Measurements from ENCODE around the gene LPIN2.
"Not testable (repeated sequence)": the region's sequence is repeated elsewhere in the genome, so short reads cannot be mapped to it uniquely, and the experiment has no call there.

The LPIN2 gene

GRCh38 chr18:3041843-3042242, 28.9 kb upstream of the LPIN2 start:
- no peak for DNase-seq

GRCh38 chr18:3040881-3041280, 27.9 kb upstream of the LPIN2 start:
- DNase-seq, result no peak

GRCh38 chr18:3040173-3040572, 27.2 kb upstream of the LPIN2 start:
- no peak for DNase-seq

- DNase-seq, result peak; percentile 31
These were observed 24.5 kb upstream of the LPIN2 start for GRCh38 chr18:3037423-3037915.

- no peak for DNase-seq
These were observed 23.2 kb upstream of the LPIN2 start for GRCh38 chr18:3036108-3036507.

GRCh38 chr18:3035635-3036034, 22.7 kb upstream of the LPIN2 start:
- DNase-seq, result no peak

- no peak for DNase-seq
These were observed 19.8 kb upstream of the LPIN2 start for GRCh38 chr18:3032721-3033120.

GRCh38 chr18:3029215-3029952, 16.4 kb upstream of the LPIN2 start:
- DNase-seq, result no peak

- DNase-seq, result not testable (repeated sequence)
These were observed 15.2 kb upstream of the LPIN2 start for GRCh38 chr18:3028115-3028514.

GRCh38 chr18:3027370-3027891, 14.5 kb upstream of the LPIN2 start:
- DNase-seq, result no peak

GRCh38 chr18:3025544-3025943, 12.6 kb upstream of the LPIN2 start:
- DNase-seq, result no peak

- DNase-seq, result not testable (repeated sequence)
These were observed 10.7 kb upstream of the LPIN2 start for GRCh38 chr18:3023603-3024002.

GRCh38 chr18:3016585-3017297, 3.8 kb upstream of the LPIN2 start:
- DNase-seq, result no peak

- no peak for DNase-seq
These were observed 2.9 kb upstream of the LPIN2 start for GRCh38 chr18:3015851-3016250.

GRCh38 chr18:3015204-3015592, 2.3 kb upstream of the LPIN2 start:
- no peak for DNase-seq

GRCh38 chr18:3014503-3015203, 1.7 kb upstream of the LPIN2 start:
- DNase-seq, result no peak

GRCh38 chr18:3012136-3013023, 564 bp downstream of the LPIN2 start:
- DNase-seq, result peak; percentile 53

- no peak for DNase-seq
These were observed 2.9 kb downstream of the LPIN2 start for GRCh38 chr18:3010086-3010485.

GRCh38 chr18:3008541-3008940, 4.4 kb downstream of the LPIN2 start:
- no peak for DNase-seq

- DNase-seq, result no peak
These were observed 5.5 kb downstream of the LPIN2 start for GRCh38 chr18:3007491-3007890.

- DNase-seq, result no peak
These were observed 7.5 kb downstream of the LPIN2 start for GRCh38 chr18:3005462-3005861.

GRCh38 chr18:3003766-3004165, 9.2 kb downstream of the LPIN2 start:
- DNase-seq, result not testable (repeated sequence)

All from NCI-H345 (cell line).